ENCODE data around the gene ARL3.
"Not testable (repeated sequence)": the region's sequence is repeated elsewhere in the genome, so short reads cannot be mapped to it uniquely, and the experiment has no call there.

Gene ARL3

GRCh38 chr10:102713814-102714620 lies at the start of gene ARL3:
Gene ARL3 (minus strand): TSS chr10:102714397. CDS start chr10:102714275, 122 bp downstream.
- DNase-seq (ENCODE audit: low read depth), result peak; percentile 91

GRCh38 chr10:102763037-102763607 lies 48.9 kb upstream of the ARL3 start:
- no peak for DNase-seq (ENCODE audit: low read depth)

- DNase-seq (ENCODE audit: low read depth), result no peak
Observed at GRCh38 chr10:102762401-102763015, 48.3 kb upstream of the ARL3 start.

GRCh38 chr10:102761981-102762380 lies 47.8 kb upstream of the ARL3 start:
- no peak for DNase-seq (ENCODE audit: low read depth)

GRCh38 chr10:102759497-102760210 lies 45.5 kb upstream of the ARL3 start:
- DNase-seq (ENCODE audit: low read depth), result no peak

GRCh38 chr10:102758933-102759262 lies 44.7 kb upstream of the ARL3 start:
- DNase-seq (ENCODE audit: low read depth), result not testable (repeated sequence)

GRCh38 chr10:102758240-102758932 lies 44.2 kb upstream of the ARL3 start:
- no peak for DNase-seq (ENCODE audit: low read depth)

GRCh38 chr10:102757323-102757722 lies 43.1 kb upstream of the ARL3 start:
- DNase-seq (ENCODE audit: low read depth), result no peak

- no peak for DNase-seq (ENCODE audit: low read depth)
Observed at GRCh38 chr10:102753718-102754117, 39.5 kb upstream of the ARL3 start.

GRCh38 chr10:102752934-102753664 lies 38.9 kb upstream of the ARL3 start:
- peak; percentile 6 for DNase-seq (ENCODE audit: low read depth)

GRCh38 chr10:102752266-102752930 lies 38.2 kb upstream of the ARL3 start:
- DNase-seq (ENCODE audit: low read depth), result no peak

- DNase-seq (ENCODE audit: low read depth), result no peak
Observed at GRCh38 chr10:102745157-102745556, 31.0 kb upstream of the ARL3 start.

- DNase-seq (ENCODE audit: low read depth), result no peak
Observed at GRCh38 chr10:102744374-102745051, 30.3 kb upstream of the ARL3 start.

- peak; percentile 94 for DNase-seq (ENCODE audit: low read depth)
Observed at GRCh38 chr10:102743588-102744373, 29.6 kb upstream of the ARL3 start, which contains the start of gene WBP1L. Gene WBP1L (plus strand): TSS chr10:102743948. CDS start chr10:102744054, 106 bp downstream.

GRCh38 chr10:102743078-102743587 lies 28.9 kb upstream of the ARL3 start:
- no peak for DNase-seq (ENCODE audit: low read depth)

- not testable (repeated sequence) for DNase-seq (ENCODE audit: low read depth)
Observed at GRCh38 chr10:102742313-102742712, 28.1 kb upstream of the ARL3 start.

- DNase-seq (ENCODE audit: low read depth), result no peak
Observed at GRCh38 chr10:102741726-102742237, 27.6 kb upstream of the ARL3 start.

GRCh38 chr10:102740229-102740628 lies 26.0 kb upstream of the ARL3 start:
- DNase-seq (ENCODE audit: low read depth), result no peak

- no peak for DNase-seq (ENCODE audit: low read depth)
Observed at GRCh38 chr10:102738692-102739121, 24.5 kb upstream of the ARL3 start.

Measured in activated gamma-delta T cell treated with anti-CD3 and anti-CD28 coated beads, Interleukin-2, amount 50 U/mL, for 16 hours (primary cell).